ENCODE results near the gene HOXD9. TPM values are rescaled to one million over a fixed set of nuclear protein-coding genes. Genes with fewer than 3 reads are reported as not detected.

The HOXD9 gene
- total and polyA plus RNA-seq, 8 donors: 0.29 to 1.7 (median 0.95) TPM

DNA sequence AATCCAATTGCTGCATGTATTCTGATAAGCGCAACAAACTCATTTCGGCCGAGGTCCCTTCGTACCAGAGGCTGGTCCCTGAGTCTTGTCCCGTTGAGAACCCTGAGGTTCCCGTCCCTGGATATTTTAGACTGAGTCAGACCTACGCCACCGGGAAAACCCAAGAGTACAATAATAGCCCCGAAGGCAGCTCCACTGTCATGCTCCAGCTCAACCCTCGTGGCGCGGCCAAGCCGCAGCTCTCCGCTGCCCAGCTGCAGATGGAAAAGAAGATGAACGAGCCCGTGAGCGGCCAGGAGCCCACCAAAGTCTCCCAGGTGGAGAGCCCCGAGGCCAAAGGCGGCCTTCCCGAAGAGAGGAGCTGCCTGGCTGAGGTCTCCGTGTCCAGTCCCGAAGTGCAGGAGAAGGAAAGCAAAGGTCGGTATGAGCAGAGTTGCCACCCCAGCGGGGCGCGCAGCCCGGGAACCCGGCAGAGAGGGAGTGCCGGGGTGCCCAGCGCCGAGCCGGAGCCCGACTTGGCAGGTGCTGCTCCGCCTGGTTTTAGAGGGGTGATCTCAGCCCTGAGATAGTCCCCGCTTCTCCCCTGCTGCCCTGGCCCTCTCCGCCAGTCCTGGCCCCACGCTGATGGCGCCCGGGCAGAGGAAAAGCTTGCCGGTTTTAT lies 5.2 kb upstream of the HOXD9 start:
- Histone ChIP-seq H3K9me3 (no peaks in the 10 kb centered on the region), H3K4me1 (peaks cover 0 to 4% of the 10 kb centered on the region in 2 donors), H3K36me3 (no peaks in the 10 kb centered on the region), H3K4me3 (no peak overlapping the region), H3K27ac (no peak overlapping the region), H3K27me3 (peaks cover 99 to 100% of the 10 kb centered on the region in 2 donors)
- intact Hi-C loops (cut with DNase I): no loop called here
- no peak for ATAC-seq
- DNase-seq: peak in 1 of 4 donors; percentile 68
- TF ChIP-seq, protein P1, sequence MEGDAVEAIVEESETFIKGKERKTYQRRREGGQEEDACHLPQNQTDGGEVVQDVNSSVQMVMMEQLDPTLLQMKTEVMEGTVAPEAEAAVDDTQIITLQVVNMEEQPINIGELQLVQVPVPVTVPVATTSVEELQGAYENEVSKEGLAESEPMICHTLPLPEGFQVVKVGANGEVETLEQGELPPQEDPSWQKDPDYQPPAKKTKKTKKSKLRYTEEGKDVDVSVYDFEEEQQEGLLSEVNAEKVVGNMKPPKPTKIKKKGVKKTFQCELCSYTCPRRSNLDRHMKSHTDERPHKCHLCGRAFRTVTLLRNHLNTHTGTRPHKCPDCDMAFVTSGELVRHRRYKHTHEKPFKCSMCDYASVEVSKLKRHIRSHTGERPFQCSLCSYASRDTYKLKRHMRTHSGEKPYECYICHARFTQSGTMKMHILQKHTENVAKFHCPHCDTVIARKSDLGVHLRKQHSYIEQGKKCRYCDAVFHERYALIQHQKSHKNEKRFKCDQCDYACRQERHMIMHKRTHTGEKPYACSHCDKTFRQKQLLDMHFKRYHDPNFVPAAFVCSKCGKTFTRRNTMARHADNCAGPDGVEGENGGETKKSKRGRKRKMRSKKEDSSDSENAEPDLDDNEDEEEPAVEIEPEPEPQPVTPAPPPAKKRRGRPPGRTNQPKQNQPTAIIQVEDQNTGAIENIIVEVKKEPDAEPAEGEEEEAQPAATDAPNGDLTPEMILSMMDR (IDR thresholded peaks at IDR 0.05): no peak

DNA sequence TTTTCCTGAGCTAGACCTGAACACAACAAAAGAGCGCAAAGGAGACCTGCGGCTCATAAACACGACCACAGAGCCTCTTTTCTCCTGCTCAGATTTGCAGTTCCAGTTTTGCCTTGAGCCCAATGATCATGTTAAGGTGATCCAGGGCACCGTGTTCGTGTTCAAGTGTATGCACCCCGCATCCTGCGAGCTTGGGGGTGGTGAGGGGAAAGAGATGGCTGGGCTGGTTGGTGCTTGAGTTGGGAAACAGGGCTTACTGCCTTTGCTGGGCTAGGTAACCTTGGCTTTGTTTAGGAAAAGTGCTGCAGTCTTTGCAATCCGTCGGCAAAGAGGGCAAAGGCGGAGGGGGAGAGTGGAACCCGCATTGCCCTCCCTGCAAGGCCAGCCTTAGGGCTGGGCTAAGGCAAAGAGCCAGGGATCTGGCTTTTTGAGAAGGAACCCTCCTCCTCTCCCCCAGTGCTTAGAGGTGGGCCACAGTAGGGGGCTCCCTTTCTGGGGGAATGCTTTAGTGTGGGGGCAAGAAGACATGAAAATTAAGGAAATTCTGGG lies 4.6 kb upstream of the HOXD9 start:
- intact Hi-C loops (cut with DNase I): no loop called here
- DNase-seq (no peak), ATAC-seq (no peak)
- Histone ChIP-seq H3K4me1 (peaks cover 0 to 10% of the 10 kb centered on the region in 2 donors), H3K27ac (no peak overlapping the region), H3K36me3 (no peaks in the 10 kb centered on the region), H3K9me3 (no peaks in the 10 kb centered on the region), H3K27me3 (peaks cover 99 to 100% of the 10 kb centered on the region in 2 donors), H3K4me3 (no peak overlapping the region)
- TF ChIP-seq, protein P1 (IDR thresholded peaks at IDR 0.05): no peak

DNA sequence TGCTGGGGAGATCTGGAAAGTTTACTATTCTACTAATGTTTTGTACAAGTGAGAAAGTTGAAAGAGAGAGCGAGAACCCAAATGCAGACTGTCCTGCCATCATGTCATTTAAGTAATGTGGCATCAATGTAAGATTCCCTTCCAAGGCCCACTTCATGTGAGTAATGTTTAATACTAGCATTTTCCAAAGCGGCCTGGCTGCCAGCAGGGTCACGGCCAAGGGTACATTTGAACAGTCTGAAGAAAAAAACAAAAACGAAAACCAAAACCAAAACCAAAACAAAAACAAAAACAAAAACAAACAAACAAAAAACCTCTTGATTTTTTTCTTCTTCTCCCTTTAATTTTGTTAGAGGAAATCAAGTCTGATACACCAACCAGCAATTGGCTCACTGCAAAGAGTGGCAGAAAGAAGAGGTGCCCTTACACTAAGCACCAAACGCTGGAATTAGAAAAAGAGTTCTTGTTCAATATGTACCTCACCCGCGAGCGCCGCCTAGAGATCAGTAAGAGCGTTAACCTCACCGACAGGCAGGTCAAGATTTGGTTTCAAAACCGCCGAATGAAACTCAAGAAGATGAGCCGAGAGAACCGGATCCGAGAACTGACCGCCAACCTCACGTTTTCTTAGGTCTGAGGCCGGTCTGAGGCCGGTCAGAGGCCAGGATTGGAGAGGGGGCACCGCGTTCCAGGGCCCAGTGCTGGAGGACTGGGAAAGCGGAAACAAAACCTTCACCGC lies 3.7 kb upstream of the HOXD9 start:
- Histone ChIP-seq H3K27me3 (peaks cover 99 to 100% of the 10 kb centered on the region in 2 donors), H3K4me3 (no peak overlapping the region), H3K4me1 (peaks cover 0 to 19% of the 10 kb centered on the region in 2 donors), H3K36me3 (no peaks in the 10 kb centered on the region), H3K27ac (no peak overlapping the region), H3K9me3 (no peaks in the 10 kb centered on the region)
- no peak for ATAC-seq
- intact Hi-C loops (cut with DNase I): no loop called here
- no peak for DNase-seq
- TF ChIP-seq, protein P1 (IDR thresholded peaks at IDR 0.05): no peak

DNA sequence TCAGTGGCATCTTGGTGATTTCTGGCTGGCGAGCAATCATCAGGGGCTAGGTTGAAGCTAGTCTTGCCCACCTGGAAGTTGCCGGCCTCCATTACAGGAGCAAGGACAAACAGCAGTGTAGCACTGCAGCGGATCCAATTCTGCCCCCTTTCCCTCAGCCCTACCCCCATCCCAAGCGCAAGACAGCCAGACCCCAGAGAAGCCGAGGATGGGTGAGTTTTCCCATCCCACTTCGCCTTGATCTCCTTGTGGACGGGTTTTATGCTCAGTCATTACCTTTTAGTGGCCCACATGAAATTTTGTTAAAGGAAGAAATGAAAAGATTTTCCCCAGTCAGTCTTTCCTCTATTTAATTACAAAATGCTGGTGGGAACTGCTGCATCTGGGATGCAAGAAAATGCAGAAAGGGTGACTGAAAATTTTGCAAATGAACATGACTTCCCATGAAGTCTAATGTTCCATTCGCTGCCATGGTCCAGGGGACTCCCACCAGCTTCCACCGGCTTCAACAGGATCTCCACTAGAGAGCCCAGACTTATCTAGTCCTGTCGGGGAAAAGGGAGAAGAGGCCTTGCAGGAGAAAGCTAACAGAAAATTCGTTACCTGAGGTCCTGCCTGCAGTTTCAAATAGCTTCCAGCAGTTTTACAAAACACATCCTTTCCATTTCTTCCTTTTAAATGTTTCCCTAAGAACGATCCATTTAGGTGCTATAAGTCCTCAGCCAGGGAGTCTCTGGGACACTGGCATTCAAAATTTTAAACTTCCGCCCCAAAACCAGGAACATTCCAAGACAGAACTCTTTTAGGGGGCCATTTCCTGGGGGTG lies 1.9 kb upstream of the HOXD9 start:
- H3K9me3 ChIP-seq: no peaks in the 10 kb centered on the region
- H3K36me3 ChIP-seq: no peaks in the 10 kb centered on the region
- TF ChIP-seq, protein P1 (IDR thresholded peaks at IDR 0.05): no peak
- intact Hi-C loops (cut with DNase I): no loop called here
- no peak overlapping the region for H3K4me3 ChIP-seq
- DNase-seq (no peak), ATAC-seq (no peak)
- no peak overlapping the region for H3K27ac ChIP-seq
- peaks cover 99 to 100% of the 10 kb centered on the region in 2 donors for H3K27me3 ChIP-seq
- peaks cover 0 to 20% of the 10 kb centered on the region in 2 donors for H3K4me1 ChIP-seq
